Measurements from ENCODE around the gene KCNK2.
"Not testable (repeated sequence)": the region's sequence is repeated elsewhere in the genome, so short reads cannot be mapped to it uniquely, and the experiment has no call there.

The KCNK2 gene

DNA sequence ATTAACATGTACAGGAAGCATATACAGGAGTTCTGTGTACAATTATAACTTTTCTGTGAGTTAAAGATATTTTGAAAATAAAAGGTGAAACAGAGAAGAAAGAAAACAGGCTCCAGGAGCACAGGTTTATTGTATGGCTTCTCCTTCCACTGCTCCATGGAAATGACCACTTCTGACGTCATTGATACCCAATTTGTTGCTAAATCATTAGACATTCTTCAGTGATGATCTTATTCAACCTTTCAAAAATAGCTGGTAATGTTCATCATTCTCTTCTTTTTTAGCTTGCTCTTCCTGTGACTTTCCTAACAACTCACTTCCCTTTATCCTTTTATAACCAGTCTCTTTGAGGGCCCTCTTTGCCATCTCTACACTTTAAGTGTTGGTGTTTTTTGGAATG is 77.8 kb downstream of the KCNK2 start:
- no peak overlapping the region for H3K4me3 Mint-ChIP-seq
- H3K27ac Mint-ChIP-seq = no peak overlapping the region
- DNase-seq = no peak
- H3K9me3 Mint-ChIP-seq = no peaks in the 10 kb centered on the region
- H3K36me3 Mint-ChIP-seq (ENCODE audit: low read depth) = no peaks in the 10 kb centered on the region
- H3K27me3 Mint-ChIP-seq = no peaks in the 10 kb centered on the region
- H3K4me1 Mint-ChIP-seq (ENCODE audit: low read depth) = no peaks in the 10 kb centered on the region

DNA sequence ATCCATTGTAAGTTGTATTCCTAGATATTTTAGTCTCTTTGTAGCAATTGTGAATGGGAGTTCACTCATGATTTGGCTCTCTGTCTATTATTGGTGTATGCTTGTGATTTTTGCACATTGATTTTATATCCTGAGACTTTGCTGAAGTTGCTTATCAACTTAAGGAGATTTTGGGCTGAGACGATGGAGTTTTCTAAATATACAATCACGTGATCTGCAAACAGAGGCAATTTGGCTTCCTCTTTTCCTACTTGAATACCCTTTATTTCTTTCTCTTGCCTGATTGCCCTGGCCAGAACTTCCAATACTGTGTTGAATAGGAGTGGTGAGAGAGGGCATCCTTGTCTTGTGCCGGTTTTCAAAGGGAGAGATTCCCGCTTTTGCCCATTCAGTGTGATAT is 80.6 kb downstream of the KCNK2 start:
- H3K27me3 Mint-ChIP-seq; H3K27ac Mint-ChIP-seq; H3K4me1 Mint-ChIP-seq (ENCODE audit: low read depth); H3K36me3 Mint-ChIP-seq (ENCODE audit: low read depth); H3K9me3 Mint-ChIP-seq; H3K4me3 Mint-ChIP-seq; DNase-seq: not testable (repeated sequence)

DNA sequence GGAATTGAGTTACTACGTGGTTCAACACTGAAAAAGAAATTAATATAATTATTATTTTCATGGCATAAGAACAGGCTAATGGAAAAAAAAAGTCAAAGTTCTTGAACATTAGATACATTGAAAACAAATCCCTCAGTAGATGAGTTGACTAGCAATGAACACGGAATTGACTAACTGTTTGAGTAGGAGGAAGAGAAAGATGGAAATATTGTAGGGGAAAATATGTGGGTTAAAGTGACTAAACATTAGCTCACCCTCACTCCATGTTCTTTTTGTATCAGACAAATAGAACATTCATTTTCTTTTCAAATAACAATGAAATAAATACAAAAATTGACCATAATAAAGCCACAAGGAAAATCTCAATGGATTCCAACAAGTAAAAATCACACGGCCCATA is 84.3 kb downstream of the KCNK2 start:
- DNase-seq = no peak
- Mint-ChIP-seq H3K36me3 (ENCODE audit: low read depth) (no peaks in the 10 kb centered on the region), H3K9me3 (peaks cover 5% of the 10 kb centered on the region), H3K4me1 (ENCODE audit: low read depth) (no peaks in the 10 kb centered on the region), H3K27ac (no peak overlapping the region), H3K27me3 (no peaks in the 10 kb centered on the region), H3K4me3 (no peak overlapping the region)

DNA sequence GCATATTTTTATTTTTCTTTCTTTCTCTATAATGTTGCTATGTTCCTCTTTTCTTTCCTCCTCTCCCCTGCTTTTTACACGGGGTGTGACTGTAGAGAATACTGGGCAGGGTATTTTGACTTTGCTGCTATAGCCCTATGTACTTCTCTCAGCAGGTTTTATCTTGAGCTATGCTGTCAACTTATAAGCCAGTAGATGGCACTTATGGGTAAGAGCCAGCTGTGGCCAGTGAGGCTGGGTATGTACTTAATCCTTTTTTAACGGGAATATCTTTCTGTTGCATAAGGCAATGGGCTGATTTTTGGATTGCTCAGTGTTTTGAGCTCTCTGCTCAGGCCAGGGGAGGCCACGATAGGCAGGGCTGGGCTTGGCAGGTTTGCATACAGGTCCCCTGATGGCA is 99.0 kb downstream of the KCNK2 start:
- Mint-ChIP-seq H3K9me3 (peaks cover 22% of the 10 kb centered on the region), H3K36me3 (ENCODE audit: low read depth) (no peaks in the 10 kb centered on the region), H3K27ac (no peak overlapping the region), H3K4me1 (ENCODE audit: low read depth) (no peaks in the 10 kb centered on the region), H3K4me3 (no peak overlapping the region), H3K27me3 (no peaks in the 10 kb centered on the region)
- no peak for DNase-seq

DNA sequence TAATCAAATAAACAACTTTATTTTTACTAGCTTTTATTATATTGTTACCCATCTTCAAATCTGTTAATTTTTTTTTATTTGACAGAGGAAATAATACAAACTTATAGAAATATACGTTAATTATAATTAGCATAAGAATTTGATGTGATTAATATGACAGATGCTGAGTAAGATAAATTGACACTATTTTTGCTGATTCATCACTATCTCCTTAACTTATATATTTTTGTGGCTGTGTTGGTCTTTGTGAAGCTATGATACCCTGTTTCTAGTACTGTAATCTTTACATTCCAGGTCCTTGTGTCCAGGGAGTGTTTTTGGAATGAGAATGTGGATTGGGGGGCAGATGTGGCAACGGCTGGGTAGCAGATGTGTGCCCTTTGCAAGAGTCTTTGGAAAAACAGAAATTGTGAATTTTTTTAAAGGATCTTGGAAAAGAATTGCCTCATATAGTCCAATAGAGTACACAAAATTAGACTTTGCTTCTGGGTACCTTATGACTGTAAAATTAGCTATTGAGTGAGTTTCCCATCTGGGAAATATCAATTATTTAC is 102.6 kb downstream of the KCNK2 start:
- Mint-ChIP-seq H3K4me1 (ENCODE audit: low read depth) (no peaks in the 10 kb centered on the region), H3K4me3 (no peak overlapping the region), H3K9me3 (peaks cover 10% of the 10 kb centered on the region), H3K36me3 (ENCODE audit: low read depth) (no peaks in the 10 kb centered on the region), H3K27me3 (no peaks in the 10 kb centered on the region), H3K27ac (no peak overlapping the region)
- no peak for DNase-seq

DNA sequence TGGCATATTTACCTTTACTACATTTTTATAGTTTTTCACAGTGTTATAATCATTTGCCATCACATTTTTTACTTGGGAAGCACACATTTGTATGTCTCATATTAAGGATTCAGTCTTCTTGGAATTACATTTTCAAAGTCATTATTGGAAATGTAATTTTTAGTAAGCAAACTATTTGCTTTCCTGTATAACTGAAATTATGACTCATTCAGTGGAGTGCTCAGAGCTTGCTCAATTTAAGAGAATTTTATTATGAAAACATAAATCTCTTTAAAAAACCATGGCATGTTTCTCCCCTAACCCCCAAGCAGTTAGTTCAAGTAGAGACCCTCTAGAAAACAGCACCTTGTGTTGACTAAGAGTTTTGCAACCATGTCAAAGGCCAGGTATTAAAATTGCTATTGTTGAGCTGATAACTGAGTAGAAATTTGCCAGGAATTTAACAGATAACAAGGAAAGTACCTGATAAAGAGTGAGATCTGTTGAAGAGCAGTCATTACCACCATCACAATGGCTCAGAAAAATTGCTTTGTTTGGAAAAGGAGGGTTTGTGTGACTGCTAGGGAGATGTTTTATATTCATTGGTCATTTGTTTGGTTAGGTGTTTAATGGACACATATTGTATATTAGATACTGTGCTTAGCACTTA is 105.9 kb downstream of the KCNK2 start:
- Mint-ChIP-seq H3K27ac (no peak overlapping the region), H3K36me3 (ENCODE audit: low read depth) (no peaks in the 10 kb centered on the region), H3K9me3 (peaks cover 2% of the 10 kb centered on the region), H3K4me3 (no peak overlapping the region), H3K27me3 (no peaks in the 10 kb centered on the region), H3K4me1 (ENCODE audit: low read depth) (no peaks in the 10 kb centered on the region)
- no peak for DNase-seq

DNA sequence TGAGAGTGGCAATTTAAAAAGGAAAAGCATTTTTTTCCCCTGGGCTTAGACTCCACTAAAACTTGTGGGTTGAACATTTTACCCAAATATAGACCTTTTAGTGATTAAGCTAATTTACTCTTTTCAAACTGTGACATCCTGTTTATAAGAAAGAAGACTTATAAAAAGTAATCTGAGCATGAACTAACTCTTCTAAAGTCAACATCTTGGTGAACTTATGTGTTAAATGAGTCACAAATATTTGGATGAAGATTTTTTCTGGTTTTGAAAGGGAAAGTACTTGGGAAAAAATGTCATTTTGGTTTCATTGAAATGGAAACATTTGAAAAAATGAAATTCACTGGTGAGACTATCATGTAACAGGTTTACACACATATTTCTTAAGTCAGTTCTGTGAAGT is 109.8 kb downstream of the KCNK2 start:
- H3K9me3 Mint-ChIP-seq = no peaks in the 10 kb centered on the region
- H3K27me3 Mint-ChIP-seq = no peaks in the 10 kb centered on the region
- no peaks in the 10 kb centered on the region for H3K36me3 Mint-ChIP-seq (ENCODE audit: low read depth)
- H3K27ac Mint-ChIP-seq = no peak overlapping the region
- no peak overlapping the region for H3K4me3 Mint-ChIP-seq
- no peaks in the 10 kb centered on the region for H3K4me1 Mint-ChIP-seq (ENCODE audit: low read depth)
- no peak for DNase-seq

DNA sequence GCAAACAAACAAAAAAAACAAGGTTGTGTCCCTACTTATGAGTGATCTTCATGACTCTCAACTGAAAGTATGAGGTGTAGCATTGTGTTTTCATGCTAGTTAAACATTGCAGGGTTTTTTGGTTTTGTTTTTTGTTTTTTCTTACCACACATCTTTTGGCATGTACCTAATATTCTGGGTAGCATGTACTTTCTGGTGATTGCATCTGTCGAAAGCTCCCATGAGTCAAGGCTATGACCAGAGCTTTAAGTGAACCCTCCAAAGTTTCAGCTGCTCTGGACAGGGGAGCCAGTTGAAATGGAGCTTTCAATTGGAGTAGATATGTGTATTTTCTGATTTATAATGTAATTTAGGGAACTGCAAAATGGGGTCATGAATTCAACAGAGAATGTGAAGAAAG is 115.5 kb downstream of the KCNK2 start:
- H3K36me3 Mint-ChIP-seq (ENCODE audit: low read depth) = no peaks in the 10 kb centered on the region
- no peaks in the 10 kb centered on the region for H3K9me3 Mint-ChIP-seq
- H3K4me1 Mint-ChIP-seq (ENCODE audit: low read depth) = no peaks in the 10 kb centered on the region
- no peak overlapping the region for H3K27ac Mint-ChIP-seq
- no peak overlapping the region for H3K4me3 Mint-ChIP-seq
- no peak for DNase-seq
- H3K27me3 Mint-ChIP-seq = no peaks in the 10 kb centered on the region

DNA sequence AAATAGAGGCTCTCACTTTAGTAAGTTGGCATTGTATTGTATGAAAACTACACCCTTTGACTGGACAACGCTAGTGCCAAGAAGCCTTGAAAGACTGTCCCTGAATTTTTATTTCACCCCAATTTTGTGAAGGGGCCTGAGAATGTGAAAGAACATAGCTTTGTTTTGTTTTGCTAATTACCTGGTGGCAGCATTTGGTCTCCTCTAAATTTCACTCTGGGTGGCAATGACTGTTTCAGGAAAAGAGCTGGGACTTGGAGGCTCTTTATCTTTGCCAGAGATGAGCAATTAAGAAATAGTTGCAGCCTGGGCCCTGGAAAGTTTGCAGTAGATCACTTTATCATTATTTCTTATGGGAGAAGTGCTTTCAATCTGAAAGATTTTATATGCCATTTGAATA is 117.6 kb downstream of the KCNK2 start:
- Mint-ChIP-seq H3K27me3 (no peaks in the 10 kb centered on the region), H3K4me3 (no peak overlapping the region), H3K36me3 (ENCODE audit: low read depth) (no peaks in the 10 kb centered on the region), H3K9me3 (no peaks in the 10 kb centered on the region), H3K27ac (no peak overlapping the region), H3K4me1 (ENCODE audit: low read depth) (no peaks in the 10 kb centered on the region)
- no peak for DNase-seq

DNA sequence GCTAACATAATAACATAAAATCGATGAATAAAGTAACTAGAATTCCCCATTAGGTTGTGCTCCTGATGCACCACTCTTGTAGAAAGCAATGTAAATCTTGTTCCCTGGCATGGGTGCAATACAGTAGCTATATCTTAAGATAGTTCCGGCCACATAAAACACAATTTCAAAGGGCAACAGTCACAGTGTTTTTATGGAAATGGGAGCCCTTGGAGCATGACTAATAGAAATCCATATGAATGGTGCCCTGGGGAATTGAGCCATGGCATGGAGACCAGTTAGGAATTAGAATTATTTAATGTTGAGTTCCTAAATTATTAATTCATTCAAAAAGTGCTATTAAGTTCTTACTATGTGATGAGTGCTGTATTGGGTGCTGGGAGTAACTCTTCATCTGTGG is 118.7 kb downstream of the KCNK2 start:
- Mint-ChIP-seq H3K36me3 (ENCODE audit: low read depth) (no peaks in the 10 kb centered on the region), H3K4me1 (ENCODE audit: low read depth) (no peaks in the 10 kb centered on the region), H3K27me3 (no peaks in the 10 kb centered on the region), H3K4me3 (no peak overlapping the region), H3K9me3 (no peaks in the 10 kb centered on the region), H3K27ac (no peak overlapping the region)
- no peak for DNase-seq

DNA sequence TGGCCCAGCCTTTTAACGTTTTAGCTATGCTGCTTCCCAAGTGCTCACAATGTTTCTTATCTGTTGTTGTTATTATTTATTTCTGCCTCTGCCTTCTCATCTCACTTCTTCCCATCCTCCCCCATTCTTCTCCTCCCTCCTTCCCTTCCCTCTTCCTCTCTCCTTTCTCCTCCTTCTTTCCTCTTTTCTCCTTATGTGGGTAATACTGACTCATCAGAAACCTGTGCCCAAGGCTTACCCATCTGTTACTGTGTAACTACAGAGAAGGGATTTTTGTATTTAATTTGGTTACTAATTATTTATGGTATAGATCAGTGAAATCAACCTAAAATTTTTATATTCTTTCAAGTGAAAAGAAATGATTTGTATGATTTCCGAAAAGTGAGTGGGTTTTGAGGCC is 120.3 kb downstream of the KCNK2 start:
- no peak overlapping the region for H3K27ac Mint-ChIP-seq
- no peaks in the 10 kb centered on the region for H3K4me1 Mint-ChIP-seq (ENCODE audit: low read depth)
- no peaks in the 10 kb centered on the region for H3K27me3 Mint-ChIP-seq
- H3K4me3 Mint-ChIP-seq = no peak overlapping the region
- DNase-seq = no peak
- no peaks in the 10 kb centered on the region for H3K36me3 Mint-ChIP-seq (ENCODE audit: low read depth)
- no peaks in the 10 kb centered on the region for H3K9me3 Mint-ChIP-seq

DNA sequence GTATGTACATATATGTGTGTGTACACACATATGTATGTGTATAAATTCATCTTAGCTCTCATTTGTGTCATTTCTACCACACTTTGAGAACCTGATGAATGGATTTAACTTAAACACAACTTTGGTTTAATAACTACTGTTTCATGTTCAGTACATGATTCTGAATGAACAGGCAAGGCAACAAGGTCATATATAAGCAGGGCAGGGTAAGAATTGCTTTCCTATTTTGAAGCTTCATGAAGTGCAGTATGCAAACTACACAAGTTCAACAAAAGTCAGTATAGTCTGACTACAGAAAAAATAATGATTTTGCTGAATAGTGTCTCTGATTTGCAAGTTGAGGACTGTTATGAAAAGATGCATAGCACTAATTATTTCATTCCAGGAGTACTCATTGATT is 127.6 kb downstream of the KCNK2 start:
- no peak for DNase-seq
- Mint-ChIP-seq H3K36me3 (ENCODE audit: low read depth) (no peaks in the 10 kb centered on the region), H3K4me3 (no peak overlapping the region), H3K4me1 (ENCODE audit: low read depth) (no peaks in the 10 kb centered on the region), H3K27ac (no peak overlapping the region), H3K27me3 (no peaks in the 10 kb centered on the region), H3K9me3 (no peaks in the 10 kb centered on the region)

DNA sequence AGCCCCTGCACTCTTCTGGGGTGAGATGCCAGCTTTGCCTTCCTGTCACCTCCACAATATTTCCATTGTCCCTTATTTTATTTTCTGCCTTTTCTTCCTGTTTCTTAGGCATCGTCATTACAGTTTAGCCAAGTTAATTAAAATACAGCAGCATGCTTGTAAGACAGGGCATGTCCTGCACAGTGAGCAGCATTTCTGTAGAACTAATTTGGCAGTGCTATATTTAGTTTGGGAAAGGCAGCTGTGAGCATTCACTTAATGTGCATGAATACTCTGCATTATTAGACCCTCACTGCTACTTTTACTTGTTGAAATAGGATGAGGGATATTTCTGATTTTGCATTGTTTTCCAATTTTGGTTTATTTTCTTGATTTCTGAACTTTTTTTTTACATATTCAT is 133.3 kb downstream of the KCNK2 start:
- no peak overlapping the region for H3K4me3 Mint-ChIP-seq
- no peaks in the 10 kb centered on the region for H3K36me3 Mint-ChIP-seq (ENCODE audit: low read depth)
- H3K9me3 Mint-ChIP-seq = no peaks in the 10 kb centered on the region
- no peaks in the 10 kb centered on the region for H3K4me1 Mint-ChIP-seq (ENCODE audit: low read depth)
- no peak for DNase-seq
- no peak overlapping the region for H3K27ac Mint-ChIP-seq
- H3K27me3 Mint-ChIP-seq = no peaks in the 10 kb centered on the region

DNA sequence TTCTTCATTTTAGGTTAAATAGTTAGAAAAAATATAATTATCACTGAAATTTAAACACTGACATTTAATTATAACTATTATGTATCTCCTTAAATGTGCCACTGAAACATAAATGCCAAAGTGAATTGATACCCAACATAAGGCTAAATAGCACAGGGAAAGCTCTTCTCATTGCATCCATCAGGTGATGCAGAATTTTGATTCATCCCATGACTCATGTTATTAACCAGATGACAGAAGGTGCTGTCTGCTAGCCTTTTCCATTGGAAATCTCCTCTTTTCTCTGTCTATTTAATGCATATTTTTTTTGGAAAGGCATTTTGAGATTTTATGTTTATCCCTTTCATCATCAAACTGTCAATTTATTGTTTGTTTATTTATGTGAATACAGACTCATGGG is 136.8 kb downstream of the KCNK2 start:
- no peaks in the 10 kb centered on the region for H3K36me3 Mint-ChIP-seq (ENCODE audit: low read depth)
- H3K27ac Mint-ChIP-seq = no peak overlapping the region
- H3K4me3 Mint-ChIP-seq = no peak overlapping the region
- H3K27me3 Mint-ChIP-seq = no peaks in the 10 kb centered on the region
- H3K9me3 Mint-ChIP-seq = no peaks in the 10 kb centered on the region
- no peak for DNase-seq
- H3K4me1 Mint-ChIP-seq (ENCODE audit: low read depth) = no peaks in the 10 kb centered on the region

DNA sequence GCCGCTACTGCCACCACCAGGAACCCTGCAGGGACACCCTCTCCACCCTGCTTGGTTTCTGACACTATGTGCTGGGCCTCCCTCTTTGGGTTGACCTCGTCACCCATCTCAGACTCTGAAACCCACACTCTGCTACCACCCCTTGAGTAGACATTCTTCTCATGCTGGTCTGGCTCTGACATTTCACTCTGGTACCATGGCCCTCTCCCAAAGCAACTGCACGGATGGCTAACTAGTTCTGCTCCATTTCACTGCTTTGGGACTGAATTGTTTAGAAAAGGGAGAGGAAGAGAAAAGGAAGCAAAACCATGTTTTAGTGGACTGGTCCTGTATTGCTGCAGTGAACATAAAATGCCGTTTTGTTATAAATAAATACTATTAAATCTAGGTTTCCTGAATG is 137.8 kb downstream of the KCNK2 start:
- no peaks in the 10 kb centered on the region for H3K9me3 Mint-ChIP-seq
- no peak overlapping the region for H3K27ac Mint-ChIP-seq
- H3K4me3 Mint-ChIP-seq = no peak overlapping the region
- no peak for DNase-seq
- no peaks in the 10 kb centered on the region for H3K36me3 Mint-ChIP-seq (ENCODE audit: low read depth)
- H3K27me3 Mint-ChIP-seq = no peaks in the 10 kb centered on the region
- H3K4me1 Mint-ChIP-seq (ENCODE audit: low read depth) = no peaks in the 10 kb centered on the region

DNA sequence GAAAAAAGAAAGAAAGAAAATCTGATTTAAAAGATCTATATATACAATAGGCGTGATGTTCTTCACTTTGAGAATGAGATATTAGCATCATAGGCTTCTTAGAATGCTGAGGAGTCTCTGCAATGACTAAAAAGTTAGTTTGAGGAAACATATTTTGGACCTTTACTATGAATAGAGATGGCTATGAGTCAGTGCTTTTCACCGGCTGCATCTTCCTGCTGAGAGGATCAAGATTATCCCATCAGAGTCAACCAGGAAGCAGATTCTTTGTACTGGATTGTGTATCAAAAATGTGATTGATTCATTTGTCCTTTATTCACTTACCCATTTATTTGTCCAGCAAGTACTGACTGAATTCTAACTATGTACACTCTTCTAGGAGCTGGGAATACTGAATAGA is 144.2 kb downstream of the KCNK2 start:
- DNase-seq = no peak
- Mint-ChIP-seq H3K4me1 (ENCODE audit: low read depth) (no peaks in the 10 kb centered on the region), H3K27ac (no peak overlapping the region), H3K4me3 (no peak overlapping the region), H3K27me3 (no peaks in the 10 kb centered on the region), H3K36me3 (ENCODE audit: low read depth) (no peaks in the 10 kb centered on the region), H3K9me3 (no peaks in the 10 kb centered on the region)

Data from activated T-cell treated with anti-CD3 and anti-CD28 coated beads, Interleukin-2, amount 50 U/mL, for 24 hours (primary cell).